Stimulated activated CD8-positive, alpha-beta memory T cell treated with anti-CD3 and anti-CD28 coated beads, Interleukin-15, amount 100 ng/mL, for 48 hours (primary cell): ENCODE data around the gene ACO1.

Experiments used
- DNase-seq, 2 donors: peaks; one replicate each; pipeline ENCODE4 v3.0.0-alpha.2; 2020; ENCODE audit warnings: low read depth in 2 of 2

ACO1 gene

GRCh38 chr9:32382565-32383320 lies 1.7 kb upstream of the ACO1 start:
- DNase-seq, result no peak

- no peak for DNase-seq
Measured at GRCh38 chr9:32384002-32384363, 460 bp upstream of the ACO1 start.

- DNase-seq, result no peak
Measured at GRCh38 chr9:32385152-32385884, 875 bp downstream of the ACO1 start.

GRCh38 chr9:32385885-32386283 lies 1.4 kb downstream of the ACO1 start:
- DNase-seq, result no peak

GRCh38 chr9:32387256-32387655 lies 2.8 kb downstream of the ACO1 start:
- DNase-seq, result no peak

- no peak for DNase-seq
Measured at GRCh38 chr9:32389365-32389764, 4.9 kb downstream of the ACO1 start.

- no peak for DNase-seq
Measured at GRCh38 chr9:32393911-32394310, 9.5 kb downstream of the ACO1 start.

- no peak for DNase-seq
Measured at GRCh38 chr9:32394381-32395049, 10.1 kb downstream of the ACO1 start.

- no peak for DNase-seq
Measured at GRCh38 chr9:32395510-32396216, 11.2 kb downstream of the ACO1 start.

- no peak for DNase-seq
Measured at GRCh38 chr9:32398207-32398606, 13.8 kb downstream of the ACO1 start.

- DNase-seq, result no peak
Measured at GRCh38 chr9:32399110-32399815, 14.8 kb downstream of the ACO1 start.

GRCh38 chr9:32401488-32401887 lies 17.0 kb downstream of the ACO1 start:
- no peak for DNase-seq

GRCh38 chr9:32403567-32404260 lies 19.3 kb downstream of the ACO1 start:
- DNase-seq, result no peak

- DNase-seq, result no peak
Measured at GRCh38 chr9:32404402-32404801, 20.0 kb downstream of the ACO1 start.

- DNase-seq, result no peak
Measured at GRCh38 chr9:32404856-32405255, 20.4 kb downstream of the ACO1 start.

- no peak for DNase-seq
Measured at GRCh38 chr9:32405506-32405905, 21.1 kb downstream of the ACO1 start.

- DNase-seq, result no peak
Measured at GRCh38 chr9:32406046-32406445, 21.6 kb downstream of the ACO1 start.

GRCh38 chr9:32411753-32412152 lies 27.3 kb downstream of the ACO1 start:
- DNase-seq, result no peak

GRCh38 chr9:32412440-32412839 lies 28.0 kb downstream of the ACO1 start:
- DNase-seq, result no peak

- DNase-seq, result no peak
Measured at GRCh38 chr9:32413424-32413823, 29.0 kb downstream of the ACO1 start.

- no peak for DNase-seq
Measured at GRCh38 chr9:32414856-32415255, 30.4 kb downstream of the ACO1 start.
